Left ventricle myocardium inferior (tissue), 1 donor: Measurements from ENCODE around the gene FAM120A. TPM values are rescaled to one million over a fixed set of nuclear protein-coding genes. Genes with fewer than 3 reads are reported as not detected.

Experiments used
- DNase-seq: peaks from one replicate; pipeline ENCODE4 v3.0.0-alpha.2; 2020
- H3K27ac ChIP-seq: fragments of 200-600 bp; replicated peaks from 2 replicates; pipeline ENCODE4 v1.8.0; 2021
- H3K27me3 ChIP-seq: fragments of 200-600 bp; 2 replicates; pipeline ENCODE4 v1.8.0; 2021; ENCODE audit warnings: low read depth
- H3K36me3 ChIP-seq: fragments of 200-600 bp; 2 replicates; pipeline ENCODE4 v1.8.0; 2021
- H3K4me1 ChIP-seq: fragments of 200-600 bp; 2 replicates; pipeline ENCODE4 v1.8.0; 2021
- H3K4me3 ChIP-seq: fragments of 200-600 bp; 2 replicates; pipeline ENCODE4 v1.8.0; 2021; ENCODE audit warnings: mild to moderate bottlenecking, moderate library complexity
- H3K9me3 ChIP-seq: fragments of 200-600 bp; replicated peaks from 2 replicates; pipeline ENCODE4 v1.8.0; 2021
- CTCF ChIP-seq: fragments of 200-600 bp; IDR thresholded peaks from 2 replicates; pipeline ENCODE4 v1.8.0; 2021; ENCODE audit warnings: antibody characterized with exemption, mild to moderate bottlenecking, borderline replicate concordance
- intact Hi-C: fragments of 100-400 bp; cut with micrococcal nuclease; formaldehyde crosslinking; loops from one replicate; pipeline ENCODE4 v1.11.0; 2022
- total RNA-seq: library from RNA; stranded (reverse); fragmentation: NEBNext Ultra II Directional; extraction: Animal tissue kit (Norgen Biotek cat#: 25700); gene quantifications from one replicate; pipeline ENCODE4 v1.2.1, GENCODE V29; 2021
- donor health status: DM: no; HTN: yes; CAD: no; lungs with severe emphysema.

The FAM120A gene
- total RNA-seq, 1 donor from 2014 or later, result 104 TPM

- H3K4me1 ChIP-seq, result peaks cover 95% of the 10 kb centered on the region
- no peak overlapping the region for H3K4me3 ChIP-seq
- no peaks in the 10 kb centered on the region for H3K27me3 ChIP-seq
- H3K36me3 ChIP-seq, result no peaks in the 10 kb centered on the region
- TF ChIP-seq CTCF, result no peak
- intact Hi-C loops, result no loop called here
- DNase-seq, result no peak
- peak overlapping the region; percentile 50 for H3K27ac ChIP-seq
- H3K9me3 ChIP-seq, result no peaks in the 10 kb centered on the region
These were observed 142.7 kb downstream of the FAM120A start for GRCh38 chr9:93594041-93594756.

GRCh38 chr9:93595461-93595860, 144.0 kb downstream of the FAM120A start:
- no peaks in the 10 kb centered on the region for H3K36me3 ChIP-seq
- no peak for DNase-seq
- no peaks in the 10 kb centered on the region for H3K9me3 ChIP-seq
- TF ChIP-seq CTCF, result no peak
- H3K27ac ChIP-seq, result no peak overlapping the region
- intact Hi-C loops, result no loop called here
- H3K4me3 ChIP-seq, result no peak overlapping the region
- H3K27me3 ChIP-seq, result no peaks in the 10 kb centered on the region
- H3K4me1 ChIP-seq, result peaks cover 95% of the 10 kb centered on the region

- no peak for TF ChIP-seq CTCF
- no peaks in the 10 kb centered on the region for H3K36me3 ChIP-seq
- DNase-seq, result no peak
- H3K4me3 ChIP-seq, result no peak overlapping the region
- intact Hi-C loops, result no loop called here
- peaks cover 95% of the 10 kb centered on the region for H3K4me1 ChIP-seq
- no peaks in the 10 kb centered on the region for H3K9me3 ChIP-seq
- no peaks in the 10 kb centered on the region for H3K27me3 ChIP-seq
- no peak overlapping the region for H3K27ac ChIP-seq
These were observed 144.4 kb downstream of the FAM120A start for GRCh38 chr9:93595861-93596365.

- no peak for DNase-seq
- intact Hi-C loops, result no loop called here
- Histone ChIP-seq H3K27ac (no peak overlapping the region), H3K27me3 (no peaks in the 10 kb centered on the region), H3K9me3 (no peaks in the 10 kb centered on the region), H3K4me1 (peaks cover 95% of the 10 kb centered on the region), H3K36me3 (no peaks in the 10 kb centered on the region), H3K4me3 (no peak overlapping the region)
- TF ChIP-seq CTCF, result no peak
These were observed 144.9 kb downstream of the FAM120A start for GRCh38 chr9:93596399-93596798.

DNA sequence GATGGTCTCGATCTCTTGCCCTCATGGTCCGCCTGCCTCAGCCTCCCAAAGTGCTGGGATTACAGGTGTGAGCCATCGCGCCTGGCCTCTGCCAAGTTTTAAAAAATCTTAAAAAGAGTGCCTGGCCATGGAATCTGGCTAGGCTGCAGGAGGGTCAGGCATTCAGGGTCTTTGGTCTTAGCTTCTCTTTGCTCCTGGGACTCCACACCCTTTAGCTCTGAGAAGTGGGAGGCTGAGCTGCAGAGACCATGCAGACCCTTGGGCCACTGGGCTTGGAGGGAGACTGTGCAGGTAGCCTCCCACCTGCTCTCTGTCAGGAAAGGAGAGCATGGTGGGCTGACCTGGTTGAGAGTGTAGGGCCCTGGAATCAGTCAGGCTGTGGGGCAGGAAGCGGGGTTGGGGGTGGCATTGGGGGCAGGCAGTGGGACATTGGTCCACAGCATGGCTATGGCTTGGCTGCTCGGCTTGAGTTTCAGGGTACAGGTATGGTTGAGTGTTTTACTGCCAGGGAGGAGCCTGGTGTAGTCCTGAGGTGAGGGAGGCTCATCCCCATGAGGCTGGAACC, 145.7 kb downstream of the FAM120A start:
- no peak for DNase-seq
- peak overlapping the region; percentile 79 for H3K27ac ChIP-seq
- intact Hi-C loops, result no loop called here
- H3K9me3 ChIP-seq, result no peaks in the 10 kb centered on the region
- no peak overlapping the region for H3K4me3 ChIP-seq
- no peaks in the 10 kb centered on the region for H3K36me3 ChIP-seq
- H3K4me1 ChIP-seq, result peaks cover 89% of the 10 kb centered on the region
- H3K27me3 ChIP-seq, result no peaks in the 10 kb centered on the region
- no peak for TF ChIP-seq CTCF
